H1 (cell line): ENCODE results near the gene NCAM1. TPM values are rescaled to one million over a fixed set of nuclear protein-coding genes. Genes with fewer than 3 reads are reported as not detected.

ENCODE experiments used
- NANOG ChIP-seq: IDR thresholded peaks from 2 replicates; pipeline ENCODE4 v1.6.1; 2011; ENCODE audit warnings: low read length, low read depth, mild to moderate bottlenecking, inconsistent platforms; ENCODE audit not compliant: insufficient read depth, poor library complexity, severe bottlenecking
- polyA plus RNA-seq, 7 experiments: library from polyadenylated mRNA; depleted of rRNA in 3 of 7; stranded (reverse) in 5 of 7; unstranded in 2 of 7; fragments of >200 nt in 5 of 7; fragments of 200-250 nt in 2 of 7; gene quantifications; 1 replicate in 5 of 7; 2 replicates in 1 of 7; 4 replicates in 1 of 7; pipeline versions ENCODE4 v1.2.1 to v1.2.3, GENCODE V29; 2011 to 2013; ENCODE audit warnings: missing spikeins in 2 of 7, mixed read lengths in 2 of 7
- total RNA-seq: library from RNA; stranded (reverse); fragmentation: NEBNext Ultra II Directional; extraction: Animal tissue kit (Norgen Biotek cat#: 25700); gene quantifications from 2 replicates; pipeline ENCODE4 v1.2.1, GENCODE V29; 2021

Gene NCAM1
- total and polyA plus RNA-seq, 2 of the 8 experiments (the other 6 are each of a cell fraction or from before 2014, with no cell fraction given), result 3.1 to 4.3 TPM

DNA sequence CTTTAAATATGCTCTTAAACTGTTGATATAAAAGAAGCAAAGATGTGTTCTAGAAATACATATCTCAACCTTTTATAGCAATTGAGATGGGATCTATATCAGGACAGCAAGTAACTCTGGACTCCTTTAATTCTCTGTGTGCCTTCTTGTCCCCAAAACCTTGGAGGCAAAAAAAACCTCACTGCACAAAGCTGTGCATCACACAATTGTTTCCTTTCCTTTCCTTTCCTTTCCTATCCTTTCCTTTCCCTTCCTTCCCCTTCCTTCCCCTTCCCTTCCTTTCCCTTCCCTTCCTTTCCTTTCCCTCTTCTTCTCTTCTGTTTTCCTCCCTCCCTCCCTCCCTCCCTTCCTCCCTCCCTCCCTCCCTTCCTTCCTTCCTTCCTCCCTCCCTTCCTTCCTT is 343.7 kb downstream of the NCAM1 start (continued):
- TF ChIP-seq NANOG, result no peak
